ENCODE measurements around the gene C1QA. TPM values are rescaled to one million over a fixed set of nuclear protein-coding genes. Genes with fewer than 3 reads are reported as not detected.

C1QA gene
- total RNA-seq, 1 experiment from 2014 or later = 0.50 TPM

- H3K4me1 Mint-ChIP-seq = no peaks in the 10 kb centered on the region
- ATAC-seq (no peak), DNase-seq (ENCODE audit: low spot score) (no peak)
- H3K9me3 Mint-ChIP-seq = no peaks in the 10 kb centered on the region
- no peaks in the 10 kb centered on the region; the same call in none of the 2 replicates for H3K27me3 Mint-ChIP-seq (ENCODE audit: low read depth)
- no peak overlapping the region for H3K27ac Mint-ChIP-seq
- no peaks in the 10 kb centered on the region for H3K36me3 Mint-ChIP-seq
- no peak overlapping the region for H3K4me3 Mint-ChIP-seq
- ChIA-PET POLR2A (no interaction called here), CTCF (no interaction called here)
- no peak for TF ChIP-seq ATF6 (CRISPR knock-in tag; IDR thresholded peaks at IDR 0.05)
- TF ChIP-seq MYBL2 (CRISPR knock-in tag; IDR thresholded peaks at IDR 0.05) = no peak
- TF ChIP-seq NFE2L1 (CRISPR knock-in tag; IDR thresholded peaks at IDR 0.05) = no peak
- TF ChIP-seq ZNF317 (CRISPR knock-in tag; IDR thresholded peaks at IDR 0.05; ENCODE audit: borderline replicate concordance, low read depth) = no peak
- TF ChIP-seq SMAD3 (CRISPR knock-in tag; IDR thresholded peaks at IDR 0.05; ENCODE audit: borderline replicate concordance) = no peak
- TF ChIP-seq ZSCAN18 (CRISPR knock-in tag; IDR thresholded peaks at IDR 0.05) = no peak
These were observed 49.2 kb upstream of the C1QA start for GRCh38 chr1:22587247-22587646.

- H3K4me3 Mint-ChIP-seq = no peak overlapping the region
- POLR2A ChIA-PET = no interaction called here
- DNase-seq (ENCODE audit: low spot score) (no peak), ATAC-seq (no peak)
- H3K27me3 Mint-ChIP-seq (ENCODE audit: low read depth) = no peaks in the 10 kb centered on the region; the same call in none of the 2 replicates
- 0 out of 2 replicates have a peak, but pooled peaks cover 2% of the 10 kb centered on the region for H3K4me1 Mint-ChIP-seq
- CTCF ChIA-PET = no interaction called here
- H3K36me3 Mint-ChIP-seq = no peaks in the 10 kb centered on the region
- H3K9me3 Mint-ChIP-seq = no peaks in the 10 kb centered on the region
- TF ChIP-seq FOXP1 (CRISPR knock-in tag; IDR thresholded peaks at IDR 0.05; ENCODE audit: borderline replicate concordance) = no peak
- TF ChIP-seq TEAD4 (CRISPR knock-in tag; IDR thresholded peaks at IDR 0.05) = no peak
- TF ChIP-seq ZNF219 (CRISPR knock-in tag; IDR thresholded peaks at IDR 0.05; ENCODE audit: borderline replicate concordance) = no peak
- TF ChIP-seq MAX (CRISPR knock-in tag; IDR thresholded peaks at IDR 0.05) = no peak
- no peak for TF ChIP-seq NFYB (CRISPR knock-in tag; conservative IDR thresholded peaks at IDR 0.05; ENCODE audit: low read depth)
- TF ChIP-seq AFF4 (CRISPR knock-in tag; IDR thresholded peaks at IDR 0.05; ENCODE audit: borderline replicate concordance) = no peak
- TF ChIP-seq GABPB1 (CRISPR knock-in tag; IDR thresholded peaks at IDR 0.05) = no peak
- no peak for TF ChIP-seq FOXK1 (CRISPR knock-in tag; IDR thresholded peaks at IDR 0.05)
- no peak for TF ChIP-seq CREB1 (CRISPR knock-in tag; IDR thresholded peaks at IDR 0.05)
- TF ChIP-seq KAT7 (CRISPR knock-in tag; IDR thresholded peaks at IDR 0.05; ENCODE audit: borderline replicate concordance) = no peak
- no peak for TF ChIP-seq RELA (CRISPR knock-in tag; IDR thresholded peaks at IDR 0.05; ENCODE audit: borderline replicate concordance)
- no peak overlapping the region for H3K27ac Mint-ChIP-seq
These were observed 47.5 kb upstream of the C1QA start for GRCh38 chr1:22588899-22589422.

Measured in WTC11 (cell line).